GM23338 (cell line): Measurements from ENCODE around the gene COL8A2. TPM values are rescaled to one million over a fixed set of nuclear protein-coding genes. Genes with fewer than 3 reads are reported as not detected.

Source experiments
- ATAC-seq: fragments of 200-7000 bp; cut with Tn5 transposase; 3 replicates; pipeline ENCODE4 v1.9.1; 2020
- DNase-seq: peaks from one replicate; pipeline ENCODE4 v3.0.0-alpha.2; 2015; ENCODE audit warnings: low spot score
- H2AFZ ChIP-seq: fragments of 200-600 bp; sonication (generic); 2 replicates; pipeline ENCODE4 v1.8.0; 2016; ENCODE audit warnings: antibody characterized with exemption, mild to moderate bottlenecking, moderate library complexity
- H3F3A ChIP-seq: fragments of 200-600 bp; sonication (generic); replicated peaks from 2 replicates; pipeline ENCODE4 v1.8.0; 2017; ENCODE audit warnings: antibody characterized with exemption, mixed run types, low read depth
- H3K27ac ChIP-seq: fragments of 200-600 bp; sonication (generic); 2 replicates; pipeline ENCODE4 v1.6.1; 2016; ENCODE audit warnings: low read depth
- H3K27me3 ChIP-seq: fragments of 200-600 bp; sonication (generic); 2 replicates; pipeline ENCODE4 v1.8.0; 2016; ENCODE audit warnings: mild to moderate bottlenecking, mixed run types, moderate library complexity; ENCODE audit not compliant: insufficient read depth
- H3K36me3 ChIP-seq: fragments of 200-600 bp; sonication (generic); 2 replicates; pipeline ENCODE4 v1.8.0; 2016; ENCODE audit warnings: mild to moderate bottlenecking; ENCODE audit not compliant: insufficient read depth
- H3K4me1 ChIP-seq: fragments of 200-600 bp; sonication (generic); 2 replicates; pipeline ENCODE4 v1.8.0; 2016; ENCODE audit warnings: mild to moderate bottlenecking, moderate library complexity; ENCODE audit not compliant: insufficient read depth
- H3K4me2 ChIP-seq: fragments of 200-600 bp; sonication (generic); 2 replicates; pipeline ENCODE4 v1.7.1; 2017; ENCODE audit warnings: mixed run types
- H3K4me3 ChIP-seq: fragments of 200-600 bp; sonication (generic); 2 replicates; pipeline ENCODE4 v1.6.1; 2016; ENCODE audit warnings: mixed run types
- H3K79me2 ChIP-seq: fragments of 200-600 bp; sonication (generic); replicated peaks from 2 replicates; pipeline ENCODE4 v1.8.0; 2017; ENCODE audit warnings: mild to moderate bottlenecking; ENCODE audit not compliant: insufficient read depth
- H3K9me2 ChIP-seq: fragments of 200-600 bp; sonication (generic); 2 replicates; pipeline ENCODE4 v1.8.0; 2017; ENCODE audit not compliant: insufficient read depth
- H4K20me1 ChIP-seq: fragments of 200-600 bp; sonication (generic); replicated peaks from 2 replicates; pipeline ENCODE4 v1.8.0; 2017; ENCODE audit warnings: mild to moderate bottlenecking; ENCODE audit not compliant: insufficient read depth
- H3K27ac Mint-ChIP-seq: 2 replicates; pipeline ENCODE4 v1.8.0; 2020; ENCODE audit warnings: inconsistent platforms, mild to moderate bottlenecking, moderate library complexity, mixed read lengths
- H3K27me3 Mint-ChIP-seq: 3 replicates; pipeline ENCODE4 v1.8.0; 2022; ENCODE audit warnings: low read depth, mild to moderate bottlenecking, moderate library complexity, mixed read lengths, inconsistent platforms; ENCODE audit not compliant: insufficient read depth, poor library complexity
- H3K36me3 Mint-ChIP-seq: 3 replicates; pipeline ENCODE4 v1.8.0; 2021; ENCODE audit warnings: low read depth, mild to moderate bottlenecking, inconsistent platforms, moderate library complexity, mixed read lengths
- H3K4me1 Mint-ChIP-seq: 3 replicates; pipeline ENCODE4 v1.8.0; 2020; ENCODE audit warnings: mild to moderate bottlenecking, inconsistent platforms, mixed read lengths
- H3K4me3 Mint-ChIP-seq: 3 replicates; pipeline ENCODE4 v1.8.0; 2021; ENCODE audit warnings: moderate library complexity, mild to moderate bottlenecking, inconsistent platforms, mixed read lengths
- H3K9me3 Mint-ChIP-seq: 3 replicates; pipeline ENCODE4 v1.8.0; 2020; ENCODE audit warnings: moderate library complexity, mild to moderate bottlenecking, inconsistent platforms, mixed read lengths
- CREB1 ChIP-seq: fragments of 250-450 bp; sonication (Bioruptor Pico); IDR thresholded peaks from 2 replicates; pipeline ENCODE4 v1.5.0; 2020; ENCODE audit warnings: low read depth, mild to moderate bottlenecking, moderate library complexity
- CTCF ChIP-seq, 2 experiments: fragments of 200-600 bp in 1 of 2; sonication (generic) in 1 of 2; conservative IDR thresholded peaks; 2 replicates each; pipeline versions ENCODE4 v1.5.1 to v1.6.1; 2016 to 2017; ENCODE audit warnings: antibody characterized with exemption in 2 of 2, low read depth in 2 of 2, mild to moderate bottlenecking in 2 of 2, moderate library complexity in 1 of 2
- EZH2 ChIP-seq: fragments of 200-600 bp; sonication (generic); IDR thresholded peaks from one replicate; pipeline ENCODE4 v1.8.0; 2017; ENCODE audit warnings: antibody characterized with exemption, mild to moderate bottlenecking, low read depth; ENCODE audit not compliant: unreplicated experiment
- NANOG ChIP-seq: IDR thresholded peaks from 2 replicates; pipeline ENCODE4 v1.6.1; 2016; ENCODE audit warnings: antibody characterized with exemption, borderline replicate concordance
- POLR2AphosphoS5 ChIP-seq: IDR thresholded peaks from 2 replicates; pipeline ENCODE4 v1.6.1; 2016; ENCODE audit warnings: antibody characterized with exemption, low read depth
- REST ChIP-seq: IDR thresholded peaks from one replicate; pipeline ENCODE4 v1.6.1; 2018; ENCODE audit warnings: antibody characterized with exemption; ENCODE audit not compliant: unreplicated experiment
- STAT1 ChIP-seq: IDR thresholded peaks from one replicate; pipeline ENCODE4 v1.6.1; 2016; ENCODE audit warnings: antibody characterized with exemption; ENCODE audit not compliant: unreplicated experiment
- ZNF114 ChIP-seq: fragments of 250-450 bp; sonication (Bioruptor Pico); IDR thresholded peaks from 2 replicates; pipeline ENCODE4 v1.5.0; 2020; ENCODE audit warnings: mild to moderate bottlenecking, moderate library complexity
- ZNF462 ChIP-seq: fragments of 250-450 bp; sonication (Bioruptor Pico); IDR thresholded peaks from 2 replicates; pipeline ENCODE4 v1.5.0; 2020; ENCODE audit warnings: mild to moderate bottlenecking, moderate library complexity
- polyA plus RNA-seq: library from polyadenylated mRNA; unstranded; fragments of >200 nt; fragmentation: Nextera tagmentation; extraction: Ambion mirVana; gene quantifications from 2 replicates; pipeline ENCODE4 v1.2.1, GENCODE V29; 2016
- total RNA-seq: library from RNA; depleted of rRNA; stranded (reverse); fragments of >200 nt; shearing (Covaris generic); gene quantifications from 2 replicates; pipeline ENCODE4 v1.2.3, GENCODE V29; 2014
- TF ChIP-seq, protein P1 (sequence below): IDR thresholded peaks from 2 replicates; pipeline ENCODE4 v1.6.1; 2016; ENCODE audit warnings: antibody characterized with exemption

COL8A2 gene
- total and polyA plus RNA-seq, 2 experiments from 2014 or later = 0.95 to 4.9 TPM

DNA sequence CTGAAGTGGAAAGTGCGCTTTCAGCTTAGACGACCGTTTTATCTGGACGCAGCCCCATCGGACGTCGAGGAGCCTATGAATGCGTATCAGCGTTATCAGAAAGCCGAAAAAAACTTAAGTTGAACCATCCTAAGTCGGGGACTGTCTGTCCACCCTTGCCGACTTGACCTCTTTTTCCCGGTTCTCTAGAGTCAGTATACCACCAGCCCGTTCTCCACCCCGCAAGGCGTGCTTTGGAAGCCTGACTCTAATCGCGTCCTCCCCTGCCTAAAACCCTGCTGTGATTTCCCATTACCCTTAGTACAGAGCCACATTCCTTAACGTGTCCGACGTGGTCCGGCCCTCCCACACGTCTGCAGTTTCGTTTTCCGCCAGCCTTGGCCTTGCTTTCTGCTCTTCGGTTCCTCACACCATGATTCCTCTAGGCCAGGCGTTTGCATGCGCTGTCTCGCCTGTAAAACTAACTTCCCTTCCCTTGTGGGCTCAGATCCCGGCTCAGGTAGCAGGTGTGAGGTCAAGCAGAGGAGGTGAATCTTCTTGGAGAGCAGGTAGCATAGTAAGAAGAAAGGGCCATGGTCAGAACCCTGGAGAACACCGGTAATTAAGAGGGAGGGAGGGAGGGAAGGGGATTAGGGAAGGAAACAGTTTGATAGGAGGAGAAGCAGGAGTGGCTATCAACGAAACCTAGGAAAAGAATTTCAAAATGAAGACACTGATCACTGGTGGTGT lies 35.5 kb downstream of the COL8A2 start:
- Histone ChIP-seq H3K79me2 (peaks cover 13% of the 10 kb centered on the region), H3K4me3 (peak overlapping the region; percentile 95), H3K9me2 (no peaks in the 10 kb centered on the region), H3K27ac (no peak overlapping the region), H2AFZ (peak overlapping the region; percentile 94; the same call in 1 of the 2 replicates), H3K27me3 (no peaks in the 10 kb centered on the region), H3K36me3 (peaks cover 13% of the 10 kb centered on the region; the same call in 1 of the 2 replicates), H3K4me1 (peaks cover 6% of the 10 kb centered on the region; the same call in 1 of the 2 replicates), H3F3A (0 out of 2 replicates have a peak, but pooled peaks cover 4% of the 10 kb centered on the region), H4K20me1 (peaks cover 3% of the 10 kb centered on the region; the same call in 1 of the 2 replicates), H3K4me2 (peak overlapping the region; percentile 96)
- ATAC-seq (peak; percentile 11), DNase-seq (peak; percentile 74)
- H3K27me3 Mint-ChIP-seq = peaks cover 8% of the 10 kb centered on the region
- H3K27ac Mint-ChIP-seq = peak overlapping the region; percentile 89
- peak overlapping the region; percentile 91 for H3K4me3 Mint-ChIP-seq
- no peaks in the 10 kb centered on the region; the same call in 2 of the 3 replicates for H3K9me3 Mint-ChIP-seq
- TF ChIP-seq, protein P1, sequence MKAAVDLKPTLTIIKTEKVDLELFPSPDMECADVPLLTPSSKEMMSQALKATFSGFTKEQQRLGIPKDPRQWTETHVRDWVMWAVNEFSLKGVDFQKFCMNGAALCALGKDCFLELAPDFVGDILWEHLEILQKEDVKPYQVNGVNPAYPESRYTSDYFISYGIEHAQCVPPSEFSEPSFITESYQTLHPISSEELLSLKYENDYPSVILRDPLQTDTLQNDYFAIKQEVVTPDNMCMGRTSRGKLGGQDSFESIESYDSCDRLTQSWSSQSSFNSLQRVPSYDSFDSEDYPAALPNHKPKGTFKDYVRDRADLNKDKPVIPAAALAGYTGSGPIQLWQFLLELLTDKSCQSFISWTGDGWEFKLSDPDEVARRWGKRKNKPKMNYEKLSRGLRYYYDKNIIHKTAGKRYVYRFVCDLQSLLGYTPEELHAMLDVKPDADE = no peak
- TF ChIP-seq EZH2 (no peak), ZNF462 (CRISPR knock-in tag) (no peak), POLR2AphosphoS5 (no peak), ZNF114 (CRISPR knock-in tag) (no peak), CTCF (conservative IDR thresholded peaks at IDR 0.05; ENCODE audit: low read depth in 2 of 2) (no peak), CREB1 (CRISPR knock-in tag) (no peak), STAT1 (no peak), NANOG (no peak), REST (no peak)
- peaks cover 14% of the 10 kb centered on the region for H3K4me1 Mint-ChIP-seq
- peaks cover 26% of the 10 kb centered on the region for H3K36me3 Mint-ChIP-seq
